GM21526 (cell line): ENCODE measurements around the gene UMAD1.
A peak's percentile ranks its signal among the peaks of the same experiment; 100 is the strongest.

Experiments used
- ATAC-seq: cut with Tn5 transposase; IDR thresholded peaks from one replicate; pipeline ENCODE4 v1.9.1; 2021; ENCODE audit warnings: moderate library complexity; ENCODE audit not compliant: unreplicated experiment, low FRiP score

The UMAD1 gene

DNA sequence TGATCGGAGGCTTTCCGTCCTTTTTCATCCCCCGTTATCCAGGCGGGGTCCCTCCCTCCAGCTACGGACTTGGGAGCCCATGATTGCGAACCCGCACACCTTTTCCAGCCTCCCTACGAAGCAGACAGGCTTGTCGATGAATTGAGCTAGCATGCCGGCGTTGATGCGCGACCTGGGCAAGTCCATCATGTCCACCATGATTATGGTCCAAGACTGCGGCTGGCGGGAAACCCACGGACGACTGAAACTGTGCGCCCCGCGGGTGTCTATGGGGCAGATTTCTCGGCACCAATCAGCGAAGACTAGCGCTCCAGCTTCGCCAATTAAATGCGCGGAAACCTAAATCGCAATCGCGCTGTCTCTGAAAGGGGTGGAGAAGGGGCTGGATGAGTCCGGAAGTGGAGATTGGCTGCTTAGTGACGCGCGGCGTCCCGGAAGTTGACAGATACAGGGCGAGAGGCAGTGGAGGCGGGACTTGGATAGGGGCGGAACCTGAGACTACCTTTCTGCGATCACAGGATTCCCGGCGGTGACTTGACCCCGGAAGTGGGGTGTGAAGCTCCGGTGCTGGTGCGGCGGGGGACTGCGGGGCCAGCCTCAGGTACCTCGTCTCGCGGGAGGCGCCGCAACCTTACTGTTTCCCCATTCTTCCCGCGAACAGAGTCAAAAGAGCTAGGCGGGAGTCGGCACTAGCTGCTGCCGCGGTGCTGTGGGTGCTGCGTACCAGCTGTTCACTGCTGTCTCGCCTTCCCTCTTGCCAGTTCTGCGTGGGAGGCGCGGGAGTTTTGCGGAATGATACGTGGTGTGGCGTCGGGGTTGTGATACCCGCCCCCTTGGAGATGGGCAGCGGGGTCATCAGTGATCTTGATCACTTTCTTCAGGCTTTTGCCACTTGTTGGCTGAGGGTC lies at the start of gene UMAD1:
Gene UMAD1 (plus strand): TSS at position 532 of the 908 bp plus-strand sequence. CDS start 32,620 bp downstream, outside the sequence.
- ATAC-seq: peak; percentile 96

DNA sequence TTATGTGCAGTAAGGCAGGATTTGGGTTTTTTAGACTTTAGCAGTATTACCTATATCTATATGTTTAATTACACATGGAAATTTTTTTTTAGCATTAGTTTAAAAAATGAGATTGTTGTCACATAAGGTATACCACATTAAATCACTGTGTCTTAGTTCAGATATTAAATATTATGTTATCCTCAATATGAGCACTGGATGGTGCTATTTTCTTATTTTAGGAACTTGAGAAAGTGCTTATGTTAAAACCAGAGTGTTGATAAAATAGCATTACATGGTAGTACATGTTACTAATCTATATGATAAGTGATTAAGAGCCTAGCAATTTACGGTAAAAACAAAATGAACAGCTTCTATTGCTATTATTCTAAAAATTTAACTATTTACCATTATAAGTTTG lies 45.1 kb upstream of the UMAD1 start:
- ATAC-seq: no peak

DNA sequence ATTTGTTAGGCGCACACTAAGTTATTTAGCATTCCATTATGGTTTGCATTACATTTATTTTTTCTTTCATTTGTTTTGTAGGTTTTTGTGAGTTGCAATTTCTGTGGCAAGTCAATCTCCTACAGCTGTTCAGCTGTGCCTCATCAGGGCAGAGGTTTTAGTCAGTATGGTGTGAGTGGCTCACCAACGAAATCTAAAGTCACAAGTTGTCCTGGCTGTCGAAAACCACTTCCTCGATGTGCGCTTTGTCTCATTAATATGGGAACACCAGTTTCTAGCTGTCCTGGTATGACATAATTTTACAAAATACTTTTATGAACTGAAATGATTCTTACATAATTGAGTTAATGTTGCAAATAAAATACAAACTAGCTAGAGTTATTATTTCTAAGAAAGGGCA lies 44.4 kb upstream of the UMAD1 start:
- ATAC-seq: no peak

DNA sequence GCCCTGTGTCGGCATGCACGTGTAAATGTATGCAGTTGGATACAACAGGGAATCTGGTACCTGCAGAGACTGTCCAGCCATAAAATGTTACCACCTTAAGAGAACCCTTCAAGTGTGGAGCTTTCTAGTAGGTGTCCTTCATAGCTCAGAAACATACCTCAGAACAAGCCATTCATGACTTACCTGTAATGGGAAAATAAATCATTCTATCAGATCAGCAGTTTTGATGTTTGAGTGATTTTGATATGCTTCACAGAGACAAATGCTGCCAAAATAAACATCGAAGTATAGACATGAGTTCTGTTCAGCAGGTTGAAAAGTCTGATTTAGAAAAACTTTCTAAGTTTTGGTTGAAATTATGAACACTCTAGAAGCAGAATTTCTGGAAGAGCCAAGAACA lies 33.5 kb upstream of the UMAD1 start:
- no peak for ATAC-seq

DNA sequence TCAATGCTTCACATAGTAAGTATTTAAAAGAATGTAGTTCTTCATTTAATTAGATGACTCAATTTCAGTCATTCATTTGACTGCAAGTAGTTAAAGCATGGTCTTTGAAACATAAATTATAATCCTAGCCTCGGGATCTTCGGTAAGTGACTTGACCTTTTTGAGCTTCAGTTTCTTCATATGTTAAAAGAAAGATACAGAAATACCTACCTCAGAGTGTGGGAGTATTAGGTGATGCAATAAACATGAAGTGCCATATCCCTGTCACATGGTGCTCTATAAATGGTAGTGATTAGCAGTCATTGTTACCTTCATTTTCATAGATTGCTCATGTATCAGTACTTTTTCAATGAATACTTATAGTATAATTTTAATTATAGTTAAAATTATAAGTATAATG lies 31.2 kb upstream of the UMAD1 start:
- no peak for ATAC-seq

DNA sequence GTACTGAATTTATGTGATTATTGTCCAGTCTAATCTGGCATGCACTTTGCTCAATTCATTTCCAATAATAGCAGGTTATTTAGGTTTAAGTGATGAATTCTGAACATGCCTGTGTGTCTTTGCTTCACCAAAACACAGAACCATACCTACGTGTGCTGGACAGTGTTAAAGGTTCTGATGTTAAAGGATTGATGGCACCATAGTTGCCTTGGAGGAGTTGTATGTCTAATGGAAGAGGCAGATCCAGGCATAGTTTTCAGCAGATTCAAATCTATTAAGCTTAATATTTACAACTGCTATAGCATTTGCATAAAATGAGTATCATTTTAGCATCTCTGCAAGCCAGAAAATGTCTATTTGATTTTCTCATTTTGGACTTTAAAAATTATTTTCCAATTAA lies 28.0 kb upstream of the UMAD1 start:
- no peak for ATAC-seq

DNA sequence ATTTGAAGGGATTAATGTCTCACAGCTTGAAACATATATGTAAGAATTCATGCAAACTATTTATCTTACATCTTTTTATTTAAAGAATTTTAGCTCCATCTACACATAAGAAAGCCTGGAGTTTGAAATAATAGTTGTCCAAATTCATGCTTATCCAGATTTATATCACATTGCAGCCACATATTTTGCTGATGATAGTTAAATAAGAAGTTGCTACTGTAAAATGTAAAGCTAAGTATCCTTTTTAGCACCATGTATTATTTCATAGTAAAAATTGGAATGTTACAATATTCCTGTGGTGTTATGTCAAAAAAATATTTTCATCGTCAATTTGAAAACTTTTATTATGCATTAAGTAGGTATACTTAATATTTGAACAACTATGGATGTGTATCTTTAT lies 27.3 kb upstream of the UMAD1 start:
- no peak for ATAC-seq

DNA sequence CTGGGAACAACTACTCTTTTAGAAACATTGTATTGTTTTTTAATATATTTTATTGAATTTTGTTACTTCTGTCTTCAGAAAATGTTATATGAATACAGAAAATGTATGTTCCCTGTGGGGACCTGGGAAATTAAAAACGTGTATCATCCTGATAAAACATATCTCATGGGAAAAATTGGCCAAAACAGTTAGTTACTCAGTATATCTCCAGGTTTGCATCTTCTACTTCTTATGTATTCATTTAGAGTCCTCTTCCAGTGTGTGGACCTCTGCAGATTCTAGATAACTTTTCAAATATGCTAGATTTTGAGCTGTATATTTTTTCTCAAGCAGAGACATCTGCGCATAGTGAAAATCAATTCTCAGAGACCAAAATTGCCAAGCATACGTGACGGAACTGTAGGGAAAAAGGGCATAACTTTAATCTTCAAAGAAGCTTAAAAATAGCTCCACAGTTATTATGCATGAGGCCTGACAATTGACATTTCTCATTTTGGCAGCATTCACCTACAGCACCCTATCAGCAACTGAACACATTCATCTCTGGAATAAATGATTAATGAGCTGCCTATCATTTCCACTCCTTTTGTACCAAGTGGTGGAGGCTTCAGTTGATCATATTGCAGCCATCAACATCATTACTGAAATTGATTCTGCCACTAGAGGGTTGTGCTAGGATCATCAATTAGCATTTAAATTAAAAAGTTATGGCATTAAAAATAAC lies 26.4 kb upstream of the UMAD1 start:
- ATAC-seq: no peak

DNA sequence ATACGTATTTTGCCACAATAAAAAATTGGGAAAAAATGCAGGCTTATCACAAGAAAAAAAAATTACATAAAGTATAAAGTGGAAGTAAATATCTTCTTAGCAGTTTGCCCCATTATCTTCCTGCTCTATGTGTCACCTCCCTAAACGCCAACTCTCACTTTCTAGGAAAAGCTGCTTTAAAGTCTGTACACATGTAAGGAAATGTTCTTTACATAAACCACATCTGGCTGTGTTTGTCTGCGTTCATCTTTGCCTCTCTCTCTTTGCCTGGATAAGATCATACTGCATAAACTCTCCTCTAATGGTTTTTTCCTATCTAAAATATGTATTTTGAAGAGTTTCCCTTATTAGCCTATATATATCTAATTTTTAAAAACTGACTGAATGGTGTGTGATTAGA lies 23.0 kb upstream of the UMAD1 start:
- ATAC-seq: no peak

DNA sequence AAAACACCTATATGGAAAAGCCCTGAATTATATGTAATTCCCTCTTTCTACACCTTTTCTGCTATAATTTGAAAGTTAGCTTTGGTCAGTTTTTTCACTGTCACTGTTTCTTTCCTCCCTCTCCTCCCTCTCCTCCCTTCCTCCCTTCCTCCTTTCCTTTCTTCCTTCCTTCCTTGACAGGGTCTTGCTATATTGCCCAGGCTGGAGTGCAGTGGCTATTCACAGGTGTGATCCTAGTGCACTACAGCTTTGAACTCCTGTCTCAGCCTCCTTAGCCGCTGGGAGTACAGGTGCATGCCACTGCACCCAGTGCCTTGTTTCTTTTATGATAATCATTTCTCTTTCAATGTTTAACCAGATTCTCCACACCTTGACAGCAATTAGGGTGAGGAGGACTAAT lies 22.1 kb upstream of the UMAD1 start:
- no peak for ATAC-seq

DNA sequence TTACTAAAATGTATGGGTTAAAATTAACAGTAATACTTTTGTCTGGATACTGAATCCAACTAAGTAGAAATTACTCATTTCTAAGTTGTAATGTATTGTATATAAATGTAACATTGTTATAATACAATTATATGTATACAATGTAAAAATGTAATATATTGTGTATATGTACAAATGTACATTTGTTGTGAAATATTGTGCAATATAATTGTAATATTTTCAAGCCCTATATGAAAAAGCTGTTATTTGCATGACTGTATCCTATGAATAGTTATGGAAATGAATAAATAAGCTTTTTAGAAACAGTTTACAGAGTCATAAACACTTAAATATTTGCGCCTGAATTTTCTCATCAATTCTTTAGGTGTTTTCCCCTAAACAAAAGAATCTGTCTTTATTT lies 20.3 kb upstream of the UMAD1 start:
- ATAC-seq: no peak

DNA sequence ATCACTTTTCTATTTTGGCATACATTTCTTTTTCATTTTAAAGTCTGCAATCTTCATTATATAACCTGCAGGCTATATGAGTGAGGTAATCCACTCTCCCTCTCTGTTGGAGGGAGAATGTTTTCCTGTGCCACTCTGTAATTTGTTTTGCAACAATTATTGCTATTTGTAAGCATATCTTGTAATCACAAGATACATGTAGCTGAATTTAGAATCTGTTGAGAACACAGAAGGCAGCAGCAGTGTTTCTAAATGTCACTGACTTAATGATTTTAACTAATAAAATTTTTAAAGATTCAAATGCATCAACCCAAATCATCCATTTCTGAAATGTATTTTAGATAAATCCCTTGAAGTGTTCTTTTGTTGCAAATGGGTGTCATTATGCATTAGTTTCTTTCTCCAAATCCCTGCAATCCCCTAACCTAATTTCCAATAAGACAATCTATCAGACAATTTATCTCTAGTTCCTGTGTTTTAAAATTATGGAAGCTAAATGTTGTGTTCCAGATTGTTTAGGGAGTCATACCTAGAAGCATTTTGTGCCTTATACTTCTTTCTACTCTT lies 19.8 kb upstream of the UMAD1 start:
- no peak for ATAC-seq

DNA sequence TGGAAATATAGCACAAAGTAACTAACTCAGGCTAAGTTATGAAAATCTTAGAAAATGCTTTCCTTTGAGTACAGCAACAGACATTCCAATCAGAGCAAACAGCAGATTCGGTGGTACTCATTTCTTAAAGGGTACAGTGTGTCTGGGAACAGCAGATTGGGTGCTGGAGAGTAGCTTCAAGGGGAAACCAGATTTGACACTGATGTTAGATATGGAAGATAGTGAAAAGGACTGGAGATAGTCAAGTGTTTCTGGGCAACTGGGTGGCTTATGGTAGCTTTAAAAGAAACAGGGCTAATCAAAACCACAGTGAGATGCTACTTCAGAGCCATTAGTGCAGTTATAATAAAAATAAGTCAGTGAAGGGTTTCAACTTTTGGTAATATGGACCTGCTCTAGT lies 12.1 kb upstream of the UMAD1 start:
- ATAC-seq: no peak

DNA sequence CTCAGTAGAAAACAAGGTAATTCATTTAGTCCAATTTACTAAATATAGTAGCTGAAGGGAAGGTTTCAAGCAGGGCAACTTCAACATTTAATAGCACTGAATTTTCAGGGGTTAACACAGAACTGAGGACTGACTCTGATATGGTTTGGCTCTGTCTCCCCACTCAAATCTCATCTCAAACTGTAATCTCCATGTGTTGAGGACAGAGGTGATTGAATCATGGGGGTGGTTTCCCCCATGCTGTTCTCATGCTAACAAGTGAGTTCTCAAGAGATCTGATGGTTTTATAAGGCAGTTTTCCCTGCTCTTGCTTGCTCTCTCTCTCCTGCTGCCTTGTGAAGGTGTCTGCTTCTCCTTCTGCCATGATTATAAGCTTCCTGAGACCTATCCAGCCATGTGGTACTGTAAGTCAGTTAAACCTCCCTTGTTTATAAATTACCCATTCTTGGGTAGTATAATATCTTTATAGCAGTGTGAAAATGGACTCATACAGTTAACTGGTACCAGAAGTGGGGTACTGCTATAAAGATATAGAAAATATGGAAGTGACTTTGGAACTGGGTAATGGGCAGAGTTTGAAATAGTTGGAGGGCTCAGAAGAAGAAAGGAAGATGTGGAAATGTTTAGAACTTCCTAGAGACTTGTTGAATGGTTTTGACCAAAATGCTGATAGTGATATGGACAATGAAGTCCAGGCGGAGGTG lies 9.8 kb upstream of the UMAD1 start:
- ATAC-seq: no peak

DNA sequence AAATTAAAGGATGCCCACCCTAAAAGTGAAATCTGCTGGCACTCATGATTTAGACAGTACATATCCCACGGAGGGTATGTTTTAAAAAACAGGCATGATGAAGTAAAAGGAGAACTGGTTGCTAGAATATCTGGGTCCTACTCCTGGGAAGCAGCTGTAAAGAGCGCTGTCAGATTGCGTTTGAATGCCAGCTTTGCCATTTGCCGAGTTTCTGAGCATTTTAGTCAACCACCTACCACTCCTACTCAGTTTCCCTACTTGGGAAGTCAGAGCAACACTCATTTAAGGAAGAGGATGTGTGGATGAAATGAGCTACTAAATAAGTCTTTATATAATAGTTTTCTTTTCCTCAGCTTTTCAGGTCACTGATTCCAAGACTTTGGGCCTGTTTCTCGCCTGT lies 1.1 kb upstream of the UMAD1 start:
- no peak for ATAC-seq

DNA sequence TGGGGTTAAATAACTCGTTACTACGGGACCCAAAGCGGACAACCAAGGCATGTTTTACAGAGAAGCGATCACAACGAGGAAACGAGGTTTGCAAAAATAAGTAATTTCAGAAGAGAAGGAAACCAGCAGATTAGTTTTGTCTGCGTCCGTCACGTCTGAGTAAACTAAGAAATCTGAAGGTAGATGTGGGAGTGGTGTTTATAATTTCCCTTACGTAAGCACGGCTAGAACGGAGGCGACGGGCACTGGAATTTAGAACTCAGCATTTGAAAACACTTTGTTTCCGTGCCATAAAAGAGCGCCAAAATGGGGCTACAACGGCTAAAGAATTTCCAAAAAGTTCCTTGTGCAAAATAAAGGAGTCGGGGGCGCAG lies 718 bp upstream of the UMAD1 start:
- ATAC-seq: peak; percentile 10

DNA sequence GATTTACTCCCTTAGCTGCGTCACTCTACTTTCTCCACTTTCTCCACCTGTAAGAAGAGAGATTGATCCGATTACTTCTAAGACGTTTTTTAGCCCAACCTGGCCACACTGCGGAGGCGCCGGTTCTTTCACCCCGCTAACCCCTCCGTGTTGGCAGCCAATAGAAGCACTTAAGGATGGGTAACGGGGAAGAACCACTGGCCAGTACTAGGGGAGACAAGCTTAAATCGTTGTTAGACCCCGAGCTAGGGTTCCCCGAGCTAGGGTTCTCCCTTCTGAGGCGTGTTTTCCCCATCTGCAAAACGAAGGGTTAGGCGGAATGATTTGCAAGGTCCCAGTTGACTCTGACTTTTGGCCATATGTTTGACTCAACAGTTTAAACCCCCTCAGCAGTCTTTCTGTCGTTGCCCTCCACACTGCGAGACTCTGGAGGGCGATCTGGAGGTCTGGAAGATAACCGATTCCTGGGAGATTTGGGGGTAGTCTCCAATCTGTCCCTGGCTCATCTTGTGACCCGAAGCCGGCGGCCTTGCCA lies 644 bp downstream of the UMAD1 start:
- peak; percentile 6 for ATAC-seq

DNA sequence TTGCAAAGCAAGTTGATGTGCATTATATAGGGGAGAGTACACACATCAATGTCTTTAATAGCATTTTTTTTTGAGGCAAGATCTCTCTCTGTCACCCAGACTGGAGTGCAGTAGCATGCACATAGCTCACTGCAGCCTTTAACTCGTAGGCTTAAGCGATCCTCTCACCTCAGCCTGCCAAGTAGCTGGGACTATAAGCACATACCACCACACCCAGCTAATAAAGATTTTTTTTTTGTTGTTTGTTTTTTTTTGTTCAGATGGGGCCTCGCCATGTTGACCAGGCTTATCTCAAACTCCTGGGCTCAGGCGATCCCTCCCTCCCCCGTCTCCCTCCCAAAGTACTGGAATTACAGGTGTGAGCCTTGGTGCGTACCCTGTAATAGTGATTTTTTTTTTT lies 1.5 kb downstream of the UMAD1 start:
- ATAC-seq: no peak

DNA sequence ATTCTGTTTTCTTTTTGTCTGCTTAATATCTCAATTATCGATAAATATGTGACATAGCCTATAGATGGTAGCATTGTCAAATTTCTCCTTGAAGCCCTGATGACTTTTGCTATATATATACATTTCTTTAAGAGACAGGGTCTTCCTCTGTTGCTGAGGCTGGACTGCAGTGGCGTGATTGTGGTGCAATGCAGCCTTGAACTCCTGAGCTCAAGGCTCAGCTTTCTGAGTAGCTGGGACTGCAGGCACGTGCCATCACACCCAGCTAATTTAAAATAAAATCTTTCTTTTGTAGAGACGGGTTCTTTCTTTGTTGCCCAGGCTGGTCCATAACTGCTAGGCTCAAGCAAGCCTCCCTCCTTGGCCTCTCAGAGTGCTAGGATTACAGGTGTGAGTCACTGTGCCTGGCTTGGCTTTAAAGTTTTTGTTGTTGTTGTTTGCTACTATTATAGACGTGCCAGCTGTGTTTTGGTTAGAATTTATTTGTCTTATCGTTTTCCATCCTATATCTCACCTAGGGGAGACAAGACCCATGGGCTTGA lies 7.0 kb downstream of the UMAD1 start:
- ATAC-seq: no peak

DNA sequence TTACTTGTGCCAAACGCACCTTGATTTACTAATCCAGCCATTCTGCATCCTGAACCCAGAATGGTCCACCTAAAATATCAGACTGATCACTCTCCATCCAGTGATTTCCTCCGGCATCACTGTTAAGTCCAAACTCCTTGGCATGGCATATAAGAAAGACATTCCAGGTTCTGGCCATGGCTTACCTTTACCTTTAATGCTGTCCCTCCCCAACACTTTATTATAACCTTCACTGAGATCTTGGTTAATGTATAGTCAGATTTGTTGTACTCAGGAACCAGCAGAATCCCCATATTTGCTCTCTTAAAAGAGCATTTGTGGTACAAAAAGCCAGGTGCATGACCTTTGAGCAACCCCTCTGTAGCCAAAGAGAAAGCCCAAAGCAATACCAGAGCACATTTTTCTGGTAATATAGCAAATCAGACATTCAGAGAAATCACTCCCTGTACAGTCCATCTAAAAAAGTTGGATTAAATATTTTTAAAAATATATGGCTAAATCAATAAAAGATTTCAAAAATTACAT lies 10.2 kb downstream of the UMAD1 start:
- ATAC-seq: no peak
